GM19395 (cell line): ENCODE data around the gene CHAMP1.

Experiments used
- ATAC-seq: cut with Tn5 transposase; IDR thresholded peaks from one replicate; pipeline ENCODE4 v1.9.1; 2021; ENCODE audit warnings: mild to moderate bottlenecking, moderate library complexity; ENCODE audit not compliant: unreplicated experiment

Gene CHAMP1

GRCh38 chr13:114299604-114300305 lies 14.5 kb upstream of the CHAMP1 start:
- no peak for ATAC-seq

GRCh38 chr13:114303700-114304327 lies 10.5 kb upstream of the CHAMP1 start:
- ATAC-seq: no peak

- ATAC-seq: no peak
Observed at GRCh38 chr13:114304346-114305034, 9.8 kb upstream of the CHAMP1 start.

GRCh38 chr13:114309086-114309485 lies 5.2 kb upstream of the CHAMP1 start:
- ATAC-seq: no peak

- no peak for ATAC-seq
Observed at GRCh38 chr13:114309806-114310410, 4.4 kb upstream of the CHAMP1 start.

GRCh38 chr13:114310956-114311355 lies 3.3 kb upstream of the CHAMP1 start:
- no peak for ATAC-seq

GRCh38 chr13:114311387-114311786 lies 2.9 kb upstream of the CHAMP1 start:
- ATAC-seq: no peak

GRCh38 chr13:114311908-114312307 lies 2.4 kb upstream of the CHAMP1 start:
- no peak for ATAC-seq

GRCh38 chr13:114313061-114313860 lies 1.0 kb upstream of the CHAMP1 start:
- peak; percentile 42 for ATAC-seq

GRCh38 chr13:114315074-114315785 lies 927 bp downstream of the CHAMP1 start:
- ATAC-seq: peak; percentile 3

- no peak for ATAC-seq
Observed at GRCh38 chr13:114318624-114319023, 4.3 kb downstream of the CHAMP1 start.

GRCh38 chr13:114319441-114319913 lies 5.2 kb downstream of the CHAMP1 start:
- no peak for ATAC-seq

GRCh38 chr13:114320065-114320464 lies 5.8 kb downstream of the CHAMP1 start:
- no peak for ATAC-seq

- no peak for ATAC-seq
Observed at GRCh38 chr13:114321256-114321655, 7.0 kb downstream of the CHAMP1 start.

- no peak for ATAC-seq
Observed at GRCh38 chr13:114323349-114323748, 9.0 kb downstream of the CHAMP1 start.

- ATAC-seq: no peak
Observed at GRCh38 chr13:114324334-114324733, 10.0 kb downstream of the CHAMP1 start.

GRCh38 chr13:114325729-114326128 lies 11.4 kb downstream of the CHAMP1 start:
- ATAC-seq: no peak

- ATAC-seq: no peak
Observed at GRCh38 chr13:114328034-114328433, 13.7 kb downstream of the CHAMP1 start.

GRCh38 chr13:114328595-114328994 lies 14.3 kb downstream of the CHAMP1 start:
- no peak for ATAC-seq

GRCh38 chr13:114330086-114330485 lies 15.8 kb downstream of the CHAMP1 start:
- no peak for ATAC-seq
